Hypothalamus (tissue), 51 donors: Measurements from ENCODE around the gene GALNT11.
A peak's percentile ranks its signal among the peaks of the same experiment; 100 is the strongest.

Experiments used
- DNase-seq, 51 donors: peaks; one replicate each; lab custom pipeline; 2025; lab: John Stamatoyannopoulos, UW

The GALNT11 gene

GRCh38 chr7:152108359-152108758, 82.9 kb downstream of the GALNT11 start:
- DNase-seq: no peak

- no peak for DNase-seq
Observed at GRCh38 chr7:152112829-152113228, 87.4 kb downstream of the GALNT11 start.

GRCh38 chr7:152115021-152115718, 89.7 kb downstream of the GALNT11 start:
- DNase-seq: no peak

GRCh38 chr7:152117356-152117755, 91.9 kb downstream of the GALNT11 start:
- DNase-seq: no peak

- no peak for DNase-seq
Observed at GRCh38 chr7:152120210-152120609, 94.7 kb downstream of the GALNT11 start.

- DNase-seq: no peak
Observed at GRCh38 chr7:152120776-152121175, 95.3 kb downstream of the GALNT11 start.

- no peak for DNase-seq
Observed at GRCh38 chr7:152121432-152121831, 96.0 kb downstream of the GALNT11 start.

- no peak for DNase-seq
Observed at GRCh38 chr7:152122540-152122939, 97.1 kb downstream of the GALNT11 start.

- peak in 1 of 51 donors; percentile 15 for DNase-seq
Observed at GRCh38 chr7:152126741-152127140, 101.3 kb downstream of the GALNT11 start.

GRCh38 chr7:152127229-152127628, 101.8 kb downstream of the GALNT11 start:
- DNase-seq: no peak

GRCh38 chr7:152128252-152128651, 102.8 kb downstream of the GALNT11 start:
- no peak for DNase-seq

- DNase-seq: no peak
Observed at GRCh38 chr7:152128741-152129461, 103.4 kb downstream of the GALNT11 start.

GRCh38 chr7:152129682-152130081, 104.2 kb downstream of the GALNT11 start:
- DNase-seq: no peak

- no peak for DNase-seq
Observed at GRCh38 chr7:152130658-152131590, 105.5 kb downstream of the GALNT11 start.

GRCh38 chr7:152131981-152132494, 106.6 kb downstream of the GALNT11 start:
- DNase-seq: no peak

- no peak for DNase-seq
Observed at GRCh38 chr7:152132812-152133211, 107.3 kb downstream of the GALNT11 start.

- no peak for DNase-seq
Observed at GRCh38 chr7:152133804-152134203, 108.3 kb downstream of the GALNT11 start.

GRCh38 chr7:152136686-152137085, 111.2 kb downstream of the GALNT11 start:
- DNase-seq: peak in 4 of 51 donors; percentile 5 to 20 (median 10)

GRCh38 chr7:152137476-152138025, 112.1 kb downstream of the GALNT11 start:
- DNase-seq: no peak

GRCh38 chr7:152140067-152140466, 114.6 kb downstream of the GALNT11 start:
- DNase-seq: no peak

- DNase-seq: no peak
Observed at GRCh38 chr7:152140560-152140959, 115.1 kb downstream of the GALNT11 start.
